ENCODE measurements around the gene TMUB2. TPM values are rescaled to one million over a fixed set of nuclear protein-coding genes. Genes with fewer than 3 reads are reported as not detected.

Gene TMUB2
- total RNA-seq, 1 experiment from 2014 or later = 25.1 TPM

- no peak overlapping the region for H2AFZ ChIP-seq (ENCODE audit: low read depth, low read length, poor library complexity, severe bottlenecking)
- H4K20me1 ChIP-seq (ENCODE audit: insufficient read depth) = no peaks in the 10 kb centered on the region
- intact Hi-C loops (cut with micrococcal nuclease) = no loop called here
- POLR2A ChIA-PET = interaction anchor here (0.7 kb wide), 1 partner anchor 91 kb away, joined by 3 read pairs; no protein-coding TSS in a partner anchor
- H3K9me3 ChIP-seq (ENCODE audit: control insufficient read depth in 1 of 2, insufficient read depth in 1 of 2, low read depth in 1 of 2, low read length in 2 of 2) = no peaks in the 10 kb centered on the region
- ATAC-seq = no peak
- peaks cover 19 to 30% of the 10 kb centered on the region in 2 experiments for H3K4me1 ChIP-seq (ENCODE audit: control insufficient read depth in 1 of 2, insufficient read depth in 2 of 2, low read length in 2 of 2)
- no peak overlapping the region for H3K4me2 ChIP-seq (ENCODE audit: low read length)
- no peaks in the 10 kb centered on the region for H3K9me2 ChIP-seq (ENCODE audit: insufficient read depth)
- no TSS peak for BruUV-seq (replicated peaks)
- RAD21 ChIA-PET (ENCODE audit: low non-redundant PET in 1 of 2, low total read pairs in 2 of 2, uncharacterized antibody in 2 of 2, unreplicated experiment in 2 of 2) = no interaction called here
- H3K4me3 ChIP-seq (replicated peaks in 1 of 2; ENCODE audit: low read depth in 1 of 2, low read length in 2 of 2) = no peak overlapping the region
- no peaks in the 10 kb centered on the region for H3K36me3 ChIP-seq (ENCODE audit: control insufficient read depth in 1 of 2, insufficient read depth in 2 of 2, low read length in 2 of 2)
- DNase-seq (ENCODE audit: low read depth, low spot score) = no peak
- no peak overlapping the region for H3K9ac ChIP-seq (ENCODE audit: low read length)
- TF ChIP-seq FOSL1 (IDR thresholded peaks at IDR 0.05; ENCODE audit: low read depth) (no peak), TCF7L2 (IDR thresholded peaks at IDR 0.05; ENCODE audit: borderline replicate concordance, extremely low read depth, insufficient read depth, insufficient read length) (no peak), JUND (IDR thresholded peaks at IDR 0.05) (no peak), YY1 (IDR thresholded peaks at IDR 0.05; ENCODE audit: extremely low read depth, insufficient replicate concordance, low read depth, low read length) (no peak), MAX (IDR thresholded peaks at IDR 0.05) (no peak), CBX3 (IDR thresholded peaks at IDR 0.05; ENCODE audit: low read depth) (no peak), POLR2AphosphoS5 (IDR thresholded peaks at IDR 0.05; ENCODE audit: low read depth, low read length) (no peak), RAD21 (IDR thresholded peaks at IDR 0.05; ENCODE audit: low read depth) (no peak), ZBTB33 (IDR thresholded peaks at IDR 0.05; ENCODE audit: extremely low read depth, insufficient replicate concordance, low read length) (no peak), ZFX (IDR thresholded peaks at IDR 0.05) (no peak), REST (IDR thresholded peaks at IDR 0.05; ENCODE audit: low read depth) (no peak)
- H3K27ac ChIP-seq (ENCODE audit: low read depth, low read length) = no peak overlapping the region
- H3K79me2 ChIP-seq (ENCODE audit: insufficient read depth, low read length) = no peaks in the 10 kb centered on the region
- CTCF ChIA-PET = no interaction called here
- no peaks in the 10 kb centered on the region for H3K27me3 ChIP-seq (ENCODE audit: insufficient read depth, low read length)
Measured at GRCh38 chr17:44233582-44233981, 46.8 kb downstream of the TMUB2 start.
